Right renal cortex interstitium (tissue), 3 donors: ENCODE data around the gene UBE2J2. TPM values are rescaled to one million over a fixed set of nuclear protein-coding genes. Genes with fewer than 3 reads are reported as not detected.

Experiments used
- DNase-seq, 3 donors: peaks; one replicate each; pipeline ENCODE4 v3.0.0-alpha.2; 2013; ENCODE audit warnings: low read depth in 3 of 3, low spot score in 2 of 3
- polyA plus RNA-seq, 3 donors: library from polyadenylated mRNA; unstranded; fragments of 120-200 nt; gene quantifications; one replicate each; pipeline ENCODE4 v1.2.1, GENCODE V29; 2013; ENCODE audit not compliant: insufficient read length in 3 of 3

Gene UBE2J2
- polyA plus RNA-seq, 3 donors: 40.5 to 42.7 (median 42.1) TPM

DNA sequence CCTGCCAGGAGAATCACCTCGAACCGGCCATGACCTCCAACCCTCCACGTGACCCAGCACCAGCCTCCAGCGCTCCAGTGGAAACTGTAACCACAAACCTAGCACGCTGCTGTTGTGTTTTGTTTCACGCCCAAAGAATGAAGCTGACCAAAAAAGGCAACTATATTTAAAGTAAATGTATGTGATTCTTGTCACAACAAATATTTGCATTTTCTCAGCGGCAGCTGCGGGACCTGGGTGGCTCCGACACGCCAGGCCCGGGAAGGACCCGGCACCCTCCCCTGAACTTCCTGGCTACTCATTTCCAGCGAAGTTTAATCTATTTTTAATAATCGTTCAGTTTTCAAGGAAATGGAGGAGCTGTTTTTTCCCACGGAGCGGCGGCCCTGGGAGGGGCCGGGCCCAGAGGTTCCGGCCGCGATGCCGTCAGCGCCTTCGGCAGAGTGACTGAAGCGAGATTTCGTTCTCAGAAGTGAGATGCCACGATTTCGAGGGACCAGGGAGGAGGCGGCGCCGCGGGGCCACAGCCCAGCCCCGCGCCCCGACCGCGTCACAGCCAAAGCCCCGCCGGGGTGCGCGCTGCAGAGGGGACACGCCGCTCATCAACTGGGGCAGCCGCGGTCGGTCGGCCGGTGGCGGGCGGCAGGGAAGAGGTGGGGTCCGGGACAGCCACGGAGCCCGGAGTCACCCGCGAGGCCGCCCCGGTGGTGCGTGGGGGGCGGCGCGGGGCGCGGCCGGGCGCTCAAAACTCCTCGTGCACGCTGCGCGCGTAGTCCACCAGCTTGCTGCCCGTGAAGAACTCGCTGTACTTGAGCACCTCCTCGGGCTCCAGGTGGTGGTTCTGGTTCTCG lies 56.7 kb downstream of the UBE2J2 start:
- DNase-seq: no peak

DNA sequence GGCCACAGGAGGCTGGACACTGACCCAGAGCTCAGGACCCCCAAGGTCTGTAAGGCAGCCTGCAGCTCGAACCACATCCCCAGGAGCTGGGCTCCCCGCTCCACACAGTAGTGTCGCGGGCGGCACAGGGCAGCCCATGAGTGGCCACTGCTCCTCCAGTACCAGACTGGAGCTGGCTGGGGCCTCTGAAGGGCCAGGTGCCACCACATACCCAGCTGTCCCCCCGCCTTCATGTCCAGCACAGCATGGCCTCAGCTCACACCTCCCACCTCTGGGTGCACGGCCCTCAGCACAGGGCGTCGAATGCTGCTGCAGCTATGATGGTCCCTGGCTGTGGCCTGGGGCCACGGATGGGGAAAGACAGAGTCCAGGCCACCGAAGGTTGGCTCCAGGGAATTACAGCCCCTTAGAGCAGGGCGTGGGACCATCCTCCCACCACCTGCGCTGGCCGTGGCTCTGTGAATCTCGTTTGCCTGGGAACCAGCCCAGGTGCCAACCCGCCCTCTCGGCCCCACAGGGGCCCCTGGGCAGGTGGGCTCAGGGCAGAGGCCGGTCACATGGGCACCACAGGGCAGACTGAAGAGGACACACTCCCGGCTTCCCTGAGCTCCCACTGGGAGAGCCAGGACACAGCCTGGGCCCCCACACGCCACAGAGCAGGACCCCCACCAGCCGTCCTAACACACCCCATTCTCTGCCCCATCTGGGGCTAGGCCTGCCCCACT lies 57.6 kb downstream of the UBE2J2 start:
- DNase-seq: no peak

DNA sequence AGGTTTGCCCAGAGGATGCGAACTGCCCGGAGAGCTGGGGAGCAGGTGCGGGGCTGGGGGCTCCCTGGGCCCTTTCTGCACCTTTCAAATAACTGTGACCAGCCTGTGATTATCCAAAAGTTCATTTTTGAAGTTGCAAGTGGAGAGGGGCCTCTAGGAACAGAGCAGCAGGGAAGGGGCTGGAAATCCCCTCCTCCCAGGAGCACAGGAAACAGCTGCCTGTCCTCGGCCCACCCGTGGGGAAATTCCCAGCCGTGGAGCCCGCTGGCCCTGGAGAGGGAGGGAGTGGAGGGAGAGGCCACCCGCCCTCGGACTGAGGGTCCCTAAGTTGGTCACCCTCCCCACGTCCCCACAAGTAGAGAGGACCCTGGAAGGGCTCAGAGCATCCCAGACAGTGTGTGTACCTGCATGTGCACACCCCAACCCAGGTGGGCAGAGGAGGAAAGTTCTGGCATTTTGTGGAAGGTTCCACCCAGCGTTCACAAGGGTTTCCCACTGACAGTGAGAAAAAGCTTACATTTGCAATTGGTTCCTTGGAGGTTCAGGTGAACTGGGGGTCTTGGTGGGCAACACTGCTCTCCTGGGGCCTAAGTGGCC lies 58.5 kb downstream of the UBE2J2 start:
- DNase-seq: no peak

DNA sequence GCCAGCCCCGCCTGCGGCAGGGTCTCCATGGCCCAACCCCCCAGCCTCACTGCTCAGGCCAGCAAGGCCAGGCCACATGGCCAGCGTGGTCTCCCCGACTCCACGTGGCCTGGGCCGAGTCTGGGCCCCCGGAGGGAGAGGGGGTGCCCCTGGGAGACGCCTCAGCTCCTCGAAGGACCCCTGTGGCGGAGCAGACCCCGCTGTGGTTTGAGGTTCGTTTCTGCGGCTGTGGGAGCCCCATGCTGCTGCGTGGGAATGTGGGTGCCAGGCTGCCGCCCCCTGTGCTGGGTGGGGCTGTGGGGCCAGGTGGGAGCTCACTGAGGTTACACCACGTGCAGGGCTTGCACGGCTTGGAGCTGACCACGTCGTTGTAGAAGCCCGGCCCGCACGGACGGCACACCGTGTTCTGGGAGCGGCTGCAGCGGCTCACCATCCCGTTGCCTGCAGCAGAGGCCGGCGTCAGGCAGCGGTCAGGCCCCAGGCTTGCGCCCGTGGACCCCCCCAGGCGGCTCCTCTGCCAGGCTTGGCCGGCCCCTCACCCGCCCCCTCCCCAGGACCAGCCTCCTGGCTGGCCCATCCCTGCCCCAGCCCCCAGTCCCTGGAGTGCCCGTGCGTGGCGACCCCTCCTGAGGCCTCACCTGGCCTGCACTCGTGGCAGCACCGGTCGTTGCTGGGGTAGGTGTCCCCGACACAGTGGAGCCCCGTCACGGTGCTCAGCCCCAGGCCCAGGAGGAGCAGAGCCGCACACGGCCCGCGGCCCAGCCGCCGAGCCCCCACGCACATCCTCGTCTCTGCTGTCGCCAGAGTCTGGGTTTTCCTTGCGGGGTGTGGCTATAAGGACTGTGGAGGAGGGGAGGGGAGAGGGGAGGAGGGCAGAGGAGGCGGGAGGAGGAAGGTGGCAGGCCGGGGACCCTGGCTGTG lies 60.0 kb downstream of the UBE2J2 start, which contains the start of gene TNFRSF4:
Gene TNFRSF4 (minus strand): TSS at position 809 of the 921 bp plus-strand sequence. CDS start 26 bp downstream, at position 783.
- no peak for DNase-seq

DNA sequence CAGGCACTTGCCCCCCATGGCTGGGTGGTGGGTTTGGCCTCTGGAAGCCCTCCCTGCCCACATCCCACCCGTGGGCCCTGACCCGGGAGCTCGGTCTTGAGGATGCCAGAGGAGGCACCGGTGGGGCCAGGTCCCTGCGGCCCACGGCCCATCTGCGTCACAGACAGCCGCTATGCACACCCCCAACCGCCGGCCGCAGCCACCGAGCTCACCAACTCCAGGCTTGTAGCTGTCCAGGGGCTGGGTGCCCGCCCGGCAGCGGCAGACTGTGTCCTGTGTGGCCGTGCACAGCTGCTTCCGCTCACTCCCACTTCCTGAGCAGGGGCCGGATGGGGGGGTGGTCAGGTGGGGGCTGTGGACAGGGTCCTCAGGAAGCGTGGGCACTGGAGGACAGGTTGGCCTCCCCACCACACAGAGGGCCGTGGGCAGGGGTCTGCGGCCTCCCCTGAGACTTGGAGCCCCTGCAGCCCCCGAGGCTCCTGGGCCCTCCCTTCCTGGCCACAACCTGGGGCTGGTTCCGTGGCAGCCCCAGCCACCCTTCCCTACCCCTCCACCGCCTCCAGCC lies 60.8 kb downstream of the UBE2J2 start:
- DNase-seq: no peak

DNA sequence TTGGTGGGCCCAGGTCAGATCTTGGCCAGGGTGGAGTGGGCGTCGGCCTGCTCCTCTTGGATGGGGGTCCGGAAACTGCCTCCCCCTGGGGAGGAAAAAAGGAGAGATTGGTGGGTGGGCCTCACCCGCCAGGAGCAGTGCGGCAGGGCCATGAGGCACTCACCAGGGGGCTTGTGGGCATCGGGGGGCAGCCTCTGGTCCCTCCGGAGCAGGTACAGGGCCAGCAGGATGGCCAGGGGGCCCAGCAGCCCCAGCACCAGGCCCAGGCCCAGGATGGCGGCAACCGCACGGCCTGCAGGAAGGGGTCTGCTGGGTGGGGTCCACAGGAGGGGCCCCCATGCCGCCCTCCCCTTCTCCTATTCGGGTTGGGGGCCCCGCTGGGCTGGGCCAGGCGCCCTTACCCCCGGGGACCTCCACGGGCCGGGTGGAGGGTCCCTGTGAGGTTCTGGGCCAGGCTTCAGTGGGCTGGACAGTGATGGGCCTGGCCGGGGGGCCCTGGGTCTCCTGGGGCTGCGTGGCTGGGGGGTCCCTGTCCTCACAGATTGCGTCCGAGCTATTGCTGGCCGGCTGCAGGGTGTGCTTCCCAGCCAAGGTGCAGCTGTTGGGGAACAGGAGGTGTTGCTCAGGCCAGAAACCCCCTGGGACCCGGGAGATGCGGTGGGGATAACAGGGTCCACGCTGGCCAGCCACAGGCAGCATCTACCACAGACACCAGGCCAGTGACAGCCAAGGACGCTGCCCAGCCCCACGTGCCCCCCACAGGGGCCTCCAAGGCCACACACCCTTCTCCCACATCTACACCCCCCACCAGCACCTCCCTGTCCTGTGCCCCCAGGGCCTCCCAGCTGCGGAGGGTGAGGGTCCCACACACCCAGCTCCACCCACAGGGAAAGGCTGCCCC lies 61.9 kb downstream of the UBE2J2 start:
- DNase-seq: no peak

DNA sequence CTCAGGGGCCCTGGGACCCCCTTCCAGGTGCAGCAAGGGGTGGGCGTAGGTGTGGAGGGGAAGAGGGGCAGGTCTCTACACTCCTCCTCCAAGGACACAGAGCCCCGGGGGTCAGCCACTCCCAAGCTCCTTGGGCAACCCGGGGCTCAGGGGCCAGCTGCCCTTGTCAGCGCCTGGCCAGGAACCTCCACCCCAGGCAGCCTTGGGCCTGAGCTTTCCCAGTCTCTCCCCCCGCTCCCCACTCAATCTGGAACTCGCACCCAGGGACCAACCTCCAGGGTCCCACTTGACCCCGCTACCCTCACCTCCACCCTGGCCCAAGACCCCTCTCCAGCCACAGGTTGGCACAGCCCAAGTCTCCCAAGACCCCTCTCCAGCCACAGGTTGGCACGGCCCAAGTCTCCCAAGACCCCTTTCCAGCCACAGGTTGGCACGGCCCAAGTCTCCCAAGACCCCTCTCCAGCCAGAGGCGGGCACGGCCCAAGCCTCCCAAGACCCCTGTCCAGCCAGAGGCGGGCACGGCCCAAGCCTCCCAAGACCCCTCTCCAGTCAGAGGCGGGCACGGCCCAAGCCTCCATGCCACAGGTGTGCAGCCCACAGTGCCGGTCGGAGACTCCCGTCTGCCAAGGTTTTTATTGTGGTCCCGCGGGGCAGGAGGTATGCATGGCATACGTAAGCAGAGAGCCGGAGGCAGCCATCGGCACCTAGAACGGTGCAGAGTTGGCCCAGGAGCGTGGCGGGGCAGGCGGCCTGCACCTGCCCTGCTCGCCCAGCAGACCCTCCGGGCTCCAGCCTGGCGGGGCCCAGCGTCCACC lies 62.7 kb downstream of the UBE2J2 start:
- no peak for DNase-seq

DNA sequence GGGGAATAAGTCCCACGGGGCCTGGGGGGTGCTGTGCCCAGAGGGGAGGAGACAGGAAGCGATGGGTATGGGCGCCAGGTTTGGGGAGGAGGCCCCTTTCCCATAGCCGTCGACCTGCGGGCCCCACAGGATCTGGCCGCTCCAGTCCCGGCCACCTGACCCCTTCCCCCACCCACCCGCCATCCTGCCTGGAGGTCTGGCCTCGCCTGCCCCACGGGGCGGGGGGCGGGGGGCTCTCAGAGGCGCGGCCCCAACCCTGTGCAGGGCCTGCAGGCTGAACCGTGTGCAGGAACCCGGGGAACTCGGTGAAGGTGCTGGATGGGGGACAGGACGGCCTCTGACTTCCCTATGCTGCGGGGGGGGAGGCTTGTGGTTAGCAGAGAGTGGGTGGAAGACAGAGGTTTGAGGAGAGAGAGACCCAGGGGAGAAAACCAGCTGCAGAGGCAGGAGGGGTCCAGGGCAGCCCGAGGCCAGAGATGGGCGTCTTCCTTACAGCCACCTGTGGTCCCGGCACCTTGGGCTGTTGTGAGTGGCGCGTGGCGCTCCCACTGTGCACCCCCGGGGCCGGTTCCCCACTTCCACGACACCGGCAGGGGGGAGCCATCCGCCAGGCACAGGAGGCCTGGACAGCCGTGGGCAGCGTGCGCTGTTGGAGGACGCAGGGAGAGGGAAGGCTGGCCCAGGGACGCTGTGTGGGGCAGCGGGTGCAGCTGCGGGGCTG lies 64.8 kb downstream of the UBE2J2 start:
- DNase-seq: no peak

DNA sequence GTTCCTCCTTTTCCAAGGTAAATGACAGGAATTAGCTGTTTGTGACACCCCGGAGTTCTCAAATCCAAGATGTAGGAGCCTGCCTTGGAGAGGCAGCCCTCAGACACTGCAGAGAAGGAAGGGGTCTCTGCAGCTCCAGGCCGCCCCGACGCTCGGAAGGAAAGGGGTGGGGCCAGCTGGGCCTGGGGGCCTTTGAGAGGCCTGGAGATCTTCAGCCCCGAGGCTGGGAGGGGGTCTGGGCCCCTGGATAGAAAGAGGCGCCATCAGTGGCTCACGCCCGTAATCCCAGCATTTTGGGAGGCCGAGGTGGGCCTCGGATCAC lies 66.1 kb downstream of the UBE2J2 start:
- DNase-seq: no peak

DNA sequence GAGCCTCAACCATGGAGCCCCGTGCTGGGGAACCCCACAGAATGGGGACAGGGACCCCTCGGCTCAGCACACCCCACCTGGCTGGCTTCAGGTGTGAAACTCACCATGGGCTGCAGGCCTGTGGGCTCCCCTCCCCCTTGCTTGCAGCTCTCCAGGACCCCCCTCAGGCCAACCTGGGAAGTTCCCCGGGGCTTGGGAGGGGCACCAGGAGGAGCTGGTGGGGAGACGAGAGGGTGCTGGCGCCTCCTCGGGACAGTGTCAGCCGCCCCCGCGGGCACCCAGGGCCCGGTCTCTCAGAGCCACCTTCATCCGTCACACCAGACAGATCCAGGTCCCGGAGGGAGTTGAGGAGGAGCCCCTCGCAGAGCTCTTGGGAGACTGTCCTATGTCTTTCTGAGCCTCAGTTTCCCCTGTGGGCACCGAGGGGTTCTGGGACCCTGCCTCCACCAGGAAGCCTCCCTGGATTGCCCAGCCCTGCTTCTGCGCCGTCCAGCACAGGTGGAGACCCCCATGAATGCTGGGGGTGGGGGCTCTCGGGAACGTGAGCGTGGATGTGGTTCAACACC lies 66.6 kb downstream of the UBE2J2 start:
- DNase-seq: no peak

DNA sequence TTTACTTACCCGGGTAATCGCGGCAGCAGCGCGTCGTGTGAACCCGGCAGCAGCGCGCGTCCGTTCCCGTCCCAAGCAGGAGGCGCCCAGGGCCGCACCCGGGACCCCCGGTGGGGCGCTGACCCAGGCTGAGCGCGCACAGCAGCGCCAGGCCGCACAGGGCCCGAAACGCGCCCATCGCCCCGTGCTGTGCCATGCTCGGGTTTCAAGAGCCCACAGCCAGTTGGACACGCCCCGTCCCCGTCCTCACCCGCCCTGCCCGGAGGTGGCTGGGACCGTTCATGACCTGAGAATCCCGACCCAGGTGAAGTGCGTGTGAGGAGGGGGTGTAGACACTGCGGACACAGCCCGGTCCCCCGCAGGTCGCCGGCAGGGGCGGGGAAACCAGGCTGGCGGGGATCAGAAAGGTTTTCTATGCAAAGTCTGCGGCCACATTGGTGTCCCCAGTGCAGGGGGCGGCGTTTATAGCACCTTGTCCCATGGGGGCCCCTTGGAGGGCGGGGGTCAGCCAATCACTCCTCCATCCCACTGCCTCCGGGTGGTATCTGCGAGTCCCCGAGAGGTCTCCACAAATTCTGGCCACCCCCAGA lies 67.2 kb downstream of the UBE2J2 start, which contains the start of gene TNFRSF18:
Gene TNFRSF18 (minus strand): TSS at position 217 of the 590 bp plus-strand sequence. CDS start 21 bp downstream, at position 196.
- DNase-seq: no peak

DNA sequence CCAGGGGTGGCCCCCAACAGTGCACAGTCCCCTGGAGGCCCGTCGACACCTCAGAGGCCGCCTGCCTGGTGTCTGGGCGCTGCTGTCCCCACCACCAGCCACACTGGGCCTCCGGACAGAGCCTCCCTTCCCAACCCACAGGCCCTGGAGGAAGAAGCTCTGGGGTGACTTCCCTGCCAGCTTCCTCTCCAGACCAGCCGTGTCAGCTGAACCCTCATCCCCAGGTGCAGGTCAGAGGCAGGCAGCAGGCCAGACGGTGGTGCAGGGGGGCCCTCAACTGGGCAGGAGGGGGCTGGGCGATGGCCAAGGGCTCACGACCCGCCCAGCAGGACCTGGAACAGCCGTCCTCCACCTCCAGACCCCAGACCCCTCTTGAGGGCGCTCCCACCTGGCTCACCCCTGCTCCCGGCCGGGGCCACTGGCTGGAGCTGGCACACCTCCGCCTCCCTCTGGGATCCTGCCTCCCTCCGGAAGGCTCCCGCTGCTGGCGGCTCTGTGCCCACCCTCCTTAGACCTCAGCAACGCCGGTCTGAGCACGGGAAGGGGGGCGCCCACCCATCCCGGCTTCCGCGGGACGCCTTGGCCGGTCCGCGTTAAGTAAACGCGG lies 67.8 kb downstream of the UBE2J2 start:
- no peak for DNase-seq

DNA sequence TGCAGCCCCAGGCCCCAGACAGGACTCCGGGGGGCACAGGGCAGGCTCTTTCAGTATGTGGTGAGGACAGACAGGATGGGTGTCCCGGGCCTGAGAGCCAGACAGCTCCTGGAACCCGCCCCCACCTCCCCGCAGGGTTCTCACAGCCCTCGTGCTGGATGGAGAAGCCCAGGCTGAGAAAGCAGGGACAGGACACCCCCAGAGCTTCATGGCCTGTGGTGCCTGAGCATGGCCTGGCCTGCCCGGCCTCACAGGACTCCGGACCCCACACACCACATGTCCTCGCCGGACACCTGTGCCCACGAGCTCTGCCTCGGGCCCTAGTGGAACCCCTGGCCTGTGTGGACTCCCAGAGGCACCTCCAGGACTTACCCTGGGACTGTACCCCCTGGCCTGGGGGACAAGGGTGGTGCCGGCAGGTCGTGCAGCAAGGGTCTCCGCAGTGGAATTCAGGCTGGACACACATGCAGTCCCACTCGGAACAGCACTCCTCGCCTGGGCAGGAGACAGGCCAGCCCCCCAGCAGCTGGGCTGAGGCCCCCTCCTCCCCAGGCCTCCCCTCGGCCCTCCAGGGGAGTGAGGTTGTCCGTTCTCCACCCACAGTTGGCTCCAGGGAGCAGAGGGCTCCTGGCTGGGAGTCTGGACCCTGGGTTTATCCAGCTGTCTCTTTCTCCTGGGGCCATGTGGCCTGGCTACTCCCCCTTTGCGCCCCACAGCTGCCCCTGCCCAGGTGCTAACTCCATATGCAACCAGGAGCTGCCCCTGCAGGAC lies 68.5 kb downstream of the UBE2J2 start:
- no peak for DNase-seq

DNA sequence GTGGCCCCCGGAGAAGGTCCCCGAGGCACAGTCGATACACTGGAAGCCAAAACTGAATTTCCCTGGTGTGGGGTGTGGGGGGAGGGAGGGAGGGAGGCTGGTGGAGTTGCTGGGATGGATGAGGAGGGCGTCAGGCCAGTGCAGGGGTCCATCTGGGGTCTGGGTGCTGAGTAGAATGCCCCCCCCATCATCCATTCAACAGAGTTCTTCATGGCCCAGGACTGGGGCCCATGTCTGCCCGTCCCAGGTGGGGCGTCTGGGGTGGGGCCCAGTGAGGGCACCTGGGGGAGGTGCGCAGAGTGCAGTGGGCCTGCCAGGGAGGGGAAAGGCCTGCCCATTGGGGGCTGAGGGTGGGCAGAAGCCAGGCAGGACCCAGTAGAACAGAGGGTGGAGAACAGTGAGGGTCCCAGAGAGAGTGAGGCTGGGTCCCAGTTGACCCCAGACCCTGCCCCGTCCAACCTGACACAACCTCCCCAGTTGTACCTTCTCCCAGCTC lies 69.2 kb downstream of the UBE2J2 start:
- DNase-seq: no peak
